Measurements from ENCODE around the gene EIF4E2.

EIF4E2 gene

DNA sequence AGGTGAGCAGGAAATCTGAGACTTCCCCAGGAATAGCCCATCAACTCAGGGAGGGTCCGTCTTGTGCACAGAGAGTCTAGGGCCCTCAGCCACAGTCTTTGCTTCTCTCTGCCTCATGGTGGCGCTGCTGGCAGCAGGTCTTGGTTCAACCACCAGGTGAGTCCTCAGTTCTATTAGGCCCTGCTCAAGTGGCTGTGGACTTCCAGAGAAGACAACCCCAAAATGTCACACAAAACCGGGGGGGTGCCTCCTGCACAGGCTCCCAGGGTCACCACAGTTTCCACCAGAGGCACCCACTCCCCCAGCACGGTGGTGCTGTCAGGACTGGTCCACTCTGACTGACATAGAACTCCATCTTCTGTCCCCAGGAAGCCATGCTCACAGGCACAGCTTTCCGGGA is 13.4 kb upstream of the EIF4E2 start:
- no peak overlapping the region for H2AK5ac ChIP-seq (ENCODE audit: low read length)
- no peak overlapping the region for H4K91ac ChIP-seq (ENCODE audit: low read depth, low read length)
- no peak overlapping the region for H3K4me3 ChIP-seq (ENCODE audit: low read depth, low read length)
- H3K18ac ChIP-seq (ENCODE audit: low read length): no peak overlapping the region
- no peak overlapping the region for H4K8ac ChIP-seq (ENCODE audit: low read depth, low read length)
- H3K27me3 ChIP-seq (ENCODE audit: insufficient read depth, low read length): no peaks in the 10 kb centered on the region
- no peak overlapping the region for H3K14ac ChIP-seq (ENCODE audit: low read length)
- no peak overlapping the region for H3K27ac ChIP-seq (ENCODE audit: low read depth, low read length)
- WGBS (ENCODE audit: extremely low coverage, insufficient coverage, insufficient read length): no CpG with 5 or more reads among the region's 5 CpGs
- no peak overlapping the region for H3K4me2 ChIP-seq (ENCODE audit: low read length)
- no peak overlapping the region for H2BK5ac ChIP-seq (ENCODE audit: low read depth, low read length, poor library complexity)
- H2BK120ac ChIP-seq (ENCODE audit: insufficient read depth, low read length, poor library complexity): no peak overlapping the region
- no peak overlapping the region for H2BK12ac ChIP-seq (ENCODE audit: low read length)
- H3K9me3 ChIP-seq (ENCODE audit: insufficient read depth, low read depth, low read length): peaks cover 3% of the 10 kb centered on the region
- no peaks in the 10 kb centered on the region for H3K36me3 ChIP-seq (ENCODE audit: control insufficient read depth in 1 of 2, insufficient read depth in 2 of 2, low read length in 2 of 2)
- peaks cover 9 to 10% of the 10 kb centered on the region in 2 experiments for H3K4me1 ChIP-seq (ENCODE audit: control insufficient read depth in 1 of 2, insufficient read depth in 2 of 2, low read length in 2 of 2)
- no peaks in the 10 kb centered on the region for H3K79me2 ChIP-seq (ENCODE audit: control insufficient read depth, insufficient read depth, low read length, poor library complexity)
- DNase-seq: no peak
- no peak overlapping the region for H2AFZ ChIP-seq (ENCODE audit: insufficient read depth, low read length, poor library complexity)
- H3K9ac ChIP-seq (ENCODE audit: low read length): no peak overlapping the region
- H3K4ac ChIP-seq (ENCODE audit: low read depth, low read length): no peak overlapping the region
- no peaks in the 10 kb centered on the region for H3K79me1 ChIP-seq (ENCODE audit: low read length)
- H3K23ac ChIP-seq (ENCODE audit: low read length): no peak overlapping the region
- no peak overlapping the region for H4K12ac ChIP-seq (ENCODE audit: low read depth, low read length)

GRCh38 chr2:232537499-232537898 is 13.0 kb upstream of the EIF4E2 start:
- H4K8ac ChIP-seq (ENCODE audit: low read depth, low read length): no peak overlapping the region

GRCh38 chr2:232538671-232539070 is 11.8 kb upstream of the EIF4E2 start:
- H2AFZ ChIP-seq (ENCODE audit: insufficient read depth, low read length, poor library complexity): no peak overlapping the region
- WGBS (ENCODE audit: extremely low coverage, insufficient coverage, insufficient read length): no CpG with 5 or more reads among the region's 4 CpGs
- peaks cover 9 to 10% of the 10 kb centered on the region in 2 experiments for H3K4me1 ChIP-seq (ENCODE audit: control insufficient read depth in 1 of 2, insufficient read depth in 2 of 2, low read length in 2 of 2)
- H4K8ac ChIP-seq (ENCODE audit: low read depth, low read length): no peak overlapping the region
- no peaks in the 10 kb centered on the region for H3K79me2 ChIP-seq (ENCODE audit: control insufficient read depth, insufficient read depth, low read length, poor library complexity)
- H3K23ac ChIP-seq (ENCODE audit: low read length): no peak overlapping the region
- H3K4me2 ChIP-seq (ENCODE audit: low read length): no peak overlapping the region
- H3K4ac ChIP-seq (ENCODE audit: low read depth, low read length): no peak overlapping the region
- no peak overlapping the region for H4K91ac ChIP-seq (ENCODE audit: low read depth, low read length)
- H3K18ac ChIP-seq (ENCODE audit: low read length): no peak overlapping the region
- no peak overlapping the region for H3K27ac ChIP-seq (ENCODE audit: low read depth, low read length)
- DNase-seq: no peak
- no peak overlapping the region for H2BK12ac ChIP-seq (ENCODE audit: low read length)
- H3K4me3 ChIP-seq (ENCODE audit: low read depth, low read length): no peak overlapping the region
- H2AK5ac ChIP-seq (ENCODE audit: low read length): no peak overlapping the region
- H2BK120ac ChIP-seq (ENCODE audit: insufficient read depth, low read length, poor library complexity): no peak overlapping the region
- H2BK5ac ChIP-seq (ENCODE audit: low read depth, low read length, poor library complexity): no peak overlapping the region
- H4K12ac ChIP-seq (ENCODE audit: low read depth, low read length): no peak overlapping the region
- H3K27me3 ChIP-seq (ENCODE audit: insufficient read depth, low read length): no peaks in the 10 kb centered on the region
- H3K14ac ChIP-seq (ENCODE audit: low read length): no peak overlapping the region
- H3K79me1 ChIP-seq (ENCODE audit: low read length): no peaks in the 10 kb centered on the region
- no peaks in the 10 kb centered on the region for H3K36me3 ChIP-seq (ENCODE audit: control insufficient read depth in 1 of 2, insufficient read depth in 2 of 2, low read length in 2 of 2)
- peaks cover 6% of the 10 kb centered on the region for H3K9me3 ChIP-seq (ENCODE audit: insufficient read depth, low read depth, low read length)
- no peak overlapping the region for H3K9ac ChIP-seq (ENCODE audit: low read length)

More at GRCh38 chr2:232537499-232537898, 13.0 kb upstream of the EIF4E2 start:
- Histone ChIP-seq H4K12ac (ENCODE audit: low read depth, low read length) (no peak overlapping the region), H2BK120ac (ENCODE audit: insufficient read depth, low read length, poor library complexity) (no peak overlapping the region), H3K9me3 (ENCODE audit: insufficient read depth, low read depth, low read length) (peaks cover 3% of the 10 kb centered on the region), H3K27me3 (ENCODE audit: insufficient read depth, low read length) (no peaks in the 10 kb centered on the region), H2AFZ (ENCODE audit: insufficient read depth, low read length, poor library complexity) (no peak overlapping the region), H3K27ac (ENCODE audit: low read depth, low read length) (no peak overlapping the region), H3K14ac (ENCODE audit: low read length) (no peak overlapping the region), H3K4me3 (ENCODE audit: low read depth, low read length) (no peak overlapping the region), H2BK12ac (ENCODE audit: low read length) (no peak overlapping the region), H3K4ac (ENCODE audit: low read depth, low read length) (no peak overlapping the region), H4K91ac (ENCODE audit: low read depth, low read length) (no peak overlapping the region), H2AK5ac (ENCODE audit: low read length) (no peak overlapping the region), H2BK5ac (ENCODE audit: low read depth, low read length, poor library complexity) (no peak overlapping the region), H3K79me1 (ENCODE audit: low read length) (no peaks in the 10 kb centered on the region), H3K18ac (ENCODE audit: low read length) (no peak overlapping the region), H3K79me2 (ENCODE audit: control insufficient read depth, insufficient read depth, low read length, poor library complexity) (no peaks in the 10 kb centered on the region), H3K4me1 (ENCODE audit: control insufficient read depth in 1 of 2, insufficient read depth in 2 of 2, low read length in 2 of 2) (peaks cover 9 to 10% of the 10 kb centered on the region in 2 experiments), H3K9ac (ENCODE audit: low read length) (no peak overlapping the region), H3K4me2 (ENCODE audit: low read length) (no peak overlapping the region), H3K23ac (ENCODE audit: low read length) (no peak overlapping the region), H3K36me3 (ENCODE audit: control insufficient read depth in 1 of 2, insufficient read depth in 2 of 2, low read length in 2 of 2) (no peaks in the 10 kb centered on the region)
- WGBS (ENCODE audit: extremely low coverage, insufficient coverage, insufficient read length): no CpG with 5 or more reads among the region's 4 CpGs
- DNase-seq: no peak

DNA sequence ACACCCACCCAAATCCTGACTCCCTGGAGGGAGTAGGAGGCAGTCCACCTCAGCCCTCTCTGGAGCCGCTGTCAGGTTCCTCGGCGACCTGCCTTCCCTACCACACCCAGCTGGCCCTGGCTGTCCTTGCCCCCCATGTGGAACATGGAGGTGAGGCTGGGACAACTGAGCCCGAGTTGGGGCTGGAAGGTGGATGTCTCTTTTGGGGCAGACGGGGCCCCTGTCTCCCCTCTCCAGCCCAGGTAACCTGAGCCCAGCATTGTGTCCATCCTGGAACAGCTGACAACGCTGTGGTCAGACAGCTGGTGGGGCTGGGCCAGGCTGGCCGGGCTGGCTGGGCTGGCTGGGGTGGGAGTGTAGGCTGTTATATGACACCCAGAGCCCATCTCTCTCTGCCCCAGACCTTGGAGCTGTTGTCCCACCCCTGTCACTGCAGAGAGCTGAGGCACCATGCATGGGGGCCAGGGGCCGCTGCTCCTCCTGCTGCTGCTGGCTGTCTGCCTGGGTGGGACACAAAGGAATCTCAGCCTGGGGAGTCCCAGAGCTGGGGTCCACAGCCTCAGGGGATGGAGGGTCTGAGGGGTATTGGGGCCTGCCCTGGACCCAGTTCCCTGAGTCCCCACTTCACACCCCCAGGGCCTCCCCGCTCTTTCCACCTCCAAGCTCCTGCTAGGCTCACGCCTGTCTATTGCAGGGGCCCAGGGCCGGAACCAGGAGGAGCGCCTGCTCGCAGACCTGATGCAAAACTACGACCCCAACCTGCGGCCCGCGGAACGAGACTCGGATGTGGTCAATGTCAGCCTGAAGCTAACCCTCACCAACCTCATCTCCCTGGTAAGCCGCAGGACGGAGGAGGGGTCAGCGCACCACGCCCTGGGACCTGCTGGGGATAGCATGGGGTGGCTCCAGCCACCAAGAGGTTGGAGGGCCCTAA is 10.9 kb upstream of the EIF4E2 start, which contains the start of gene CHRNG:
Gene CHRNG, plus strand, starts transcription at position 395 of the 934 bp plus-strand sequence. Its CDS starts 56 bp downstream, at position 451.
- H2AK5ac ChIP-seq (ENCODE audit: low read length): no peak within 1 kb of the TSS
- no CpG with 5 or more reads among the region's 23 CpGs for WGBS (ENCODE audit: extremely low coverage, insufficient coverage, insufficient read length)
- H3K36me3 ChIP-seq (ENCODE audit: control insufficient read depth in 1 of 2, insufficient read depth in 2 of 2, low read length in 2 of 2): no peaks in the 10 kb centered on the region
- H3K4ac ChIP-seq (ENCODE audit: low read depth, low read length): no peak within 1 kb of the TSS
- H3K79me2 ChIP-seq (ENCODE audit: control insufficient read depth, insufficient read depth, low read length, poor library complexity): no peaks in the 10 kb centered on the region
- H3K4me1 ChIP-seq (ENCODE audit: control insufficient read depth in 1 of 2, insufficient read depth in 2 of 2, low read length in 2 of 2): peaks cover 9 to 10% of the 10 kb centered on the region in 2 experiments
- no peaks in the 10 kb centered on the region for H3K27me3 ChIP-seq (ENCODE audit: insufficient read depth, low read length)
- H2BK120ac ChIP-seq (ENCODE audit: insufficient read depth, low read length, poor library complexity): no peak within 1 kb of the TSS
- H3K9me3 ChIP-seq (ENCODE audit: insufficient read depth, low read depth, low read length): peaks cover 6% of the 10 kb centered on the region
- no peak within 1 kb of the TSS for H4K12ac ChIP-seq (ENCODE audit: low read depth, low read length)
- no peak within 1 kb of the TSS for H4K91ac ChIP-seq (ENCODE audit: low read depth, low read length)
- H3K4me2 ChIP-seq (ENCODE audit: low read length): no peak within 1 kb of the TSS
- no peak within 1 kb of the TSS for H2AFZ ChIP-seq (ENCODE audit: insufficient read depth, low read length, poor library complexity)
- no peak for DNase-seq
- no peak within 1 kb of the TSS for H3K4me3 ChIP-seq (ENCODE audit: low read depth, low read length)
- H2BK12ac ChIP-seq (ENCODE audit: low read length): no peak within 1 kb of the TSS
- H2BK5ac ChIP-seq (ENCODE audit: low read depth, low read length, poor library complexity): no peak within 1 kb of the TSS
- no peak within 1 kb of the TSS for H4K8ac ChIP-seq (ENCODE audit: low read depth, low read length)
- no peak within 1 kb of the TSS for H3K18ac ChIP-seq (ENCODE audit: low read length)
- H3K79me1 ChIP-seq (ENCODE audit: low read length): no peaks in the 10 kb centered on the region
- no peak within 1 kb of the TSS for H3K14ac ChIP-seq (ENCODE audit: low read length)
- H3K27ac ChIP-seq (ENCODE audit: low read depth, low read length): no peak within 1 kb of the TSS
- no peak within 1 kb of the TSS for H3K23ac ChIP-seq (ENCODE audit: low read length)
- no peak within 1 kb of the TSS for H3K9ac ChIP-seq (ENCODE audit: low read length)
